Breast epithelium (tissue), 3 donors: ENCODE results near the gene TBL2.

Experiments used
- CTCF ChIP-seq, 3 donors: fragments of 450-650 bp; IDR thresholded peaks; one replicate each; pipeline ENCODE4 v1.5.1; 2016 to 2017; ENCODE audit warnings: antibody characterized with exemption in 3 of 3, mild to moderate bottlenecking in 3 of 3, moderate library complexity in 3 of 3
- POLR2AphosphoS5 ChIP-seq, 3 donors: sonication (generic); formaldehyde crosslinking; IDR thresholded peaks; one replicate each; pipeline ENCODE4 v1.6.1; 2017; ENCODE audit warnings: antibody characterized with exemption in 3 of 3

GRCh38 chr7:73565675-73566340 is 12.6 kb downstream of the TBL2 start:
- no peak for TF ChIP-seq CTCF (IDR thresholded peaks at IDR 0.05)
- no peak for TF ChIP-seq POLR2AphosphoS5 (IDR thresholded peaks at IDR 0.05)
